ENCODE data around the gene PRTG.

The PRTG gene

DNA sequence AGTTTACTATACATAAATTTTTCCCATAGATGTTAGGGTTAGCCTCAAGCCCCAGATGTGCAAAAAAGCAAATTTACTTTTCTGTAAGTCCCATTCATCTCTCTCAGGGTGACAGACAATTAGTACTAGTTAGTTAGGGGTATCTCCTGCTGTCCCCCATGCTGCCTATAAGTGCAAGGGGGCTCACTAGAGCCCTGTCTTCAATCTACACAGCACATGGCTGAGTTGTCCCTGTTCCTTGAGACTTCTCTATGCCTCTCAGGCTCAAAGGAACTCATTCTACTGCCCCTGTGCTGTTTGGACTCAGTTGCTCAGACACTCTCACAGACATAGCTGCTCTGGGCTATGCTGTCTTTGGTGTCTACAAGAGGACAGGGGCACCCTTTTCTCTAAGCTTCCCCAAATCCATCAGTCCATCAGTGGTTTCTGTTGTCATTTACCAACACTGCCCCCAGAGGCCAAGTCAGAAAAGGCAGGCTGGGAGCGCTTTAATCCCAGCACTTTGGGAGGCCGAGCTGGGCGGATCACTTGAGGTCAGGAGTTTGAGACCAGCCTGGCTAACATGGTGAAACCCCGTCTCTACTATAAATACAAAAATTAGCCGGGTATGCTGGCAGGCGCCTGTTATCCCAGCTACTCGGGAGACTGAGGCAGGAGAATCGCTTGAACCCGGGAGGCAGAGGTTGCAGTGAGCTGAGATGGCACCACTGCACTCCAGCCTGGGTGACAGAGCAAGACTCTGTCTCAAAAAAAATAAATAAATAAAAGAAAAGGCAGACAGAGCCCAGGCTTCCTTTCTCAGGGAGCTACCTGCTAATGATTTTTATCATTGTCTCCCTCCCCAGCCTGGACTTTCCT lies 31.4 kb upstream of the PRTG start:
- no peak for TF ChIP-seq MYC (IDR thresholded peaks at IDR 0.05; ENCODE audit: low read depth, low read length)
- TF ChIP-seq, protein P1, sequence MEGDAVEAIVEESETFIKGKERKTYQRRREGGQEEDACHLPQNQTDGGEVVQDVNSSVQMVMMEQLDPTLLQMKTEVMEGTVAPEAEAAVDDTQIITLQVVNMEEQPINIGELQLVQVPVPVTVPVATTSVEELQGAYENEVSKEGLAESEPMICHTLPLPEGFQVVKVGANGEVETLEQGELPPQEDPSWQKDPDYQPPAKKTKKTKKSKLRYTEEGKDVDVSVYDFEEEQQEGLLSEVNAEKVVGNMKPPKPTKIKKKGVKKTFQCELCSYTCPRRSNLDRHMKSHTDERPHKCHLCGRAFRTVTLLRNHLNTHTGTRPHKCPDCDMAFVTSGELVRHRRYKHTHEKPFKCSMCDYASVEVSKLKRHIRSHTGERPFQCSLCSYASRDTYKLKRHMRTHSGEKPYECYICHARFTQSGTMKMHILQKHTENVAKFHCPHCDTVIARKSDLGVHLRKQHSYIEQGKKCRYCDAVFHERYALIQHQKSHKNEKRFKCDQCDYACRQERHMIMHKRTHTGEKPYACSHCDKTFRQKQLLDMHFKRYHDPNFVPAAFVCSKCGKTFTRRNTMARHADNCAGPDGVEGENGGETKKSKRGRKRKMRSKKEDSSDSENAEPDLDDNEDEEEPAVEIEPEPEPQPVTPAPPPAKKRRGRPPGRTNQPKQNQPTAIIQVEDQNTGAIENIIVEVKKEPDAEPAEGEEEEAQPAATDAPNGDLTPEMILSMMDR (IDR thresholded peaks at IDR 0.05; ENCODE audit: low read depth, low read length): peak; percentile 59
- peak; percentile 43 for DNase-seq (ENCODE audit: low read depth)
- H3K4me3 ChIP-seq (ENCODE audit: low read depth, low read length): no peak overlapping the region

DNA sequence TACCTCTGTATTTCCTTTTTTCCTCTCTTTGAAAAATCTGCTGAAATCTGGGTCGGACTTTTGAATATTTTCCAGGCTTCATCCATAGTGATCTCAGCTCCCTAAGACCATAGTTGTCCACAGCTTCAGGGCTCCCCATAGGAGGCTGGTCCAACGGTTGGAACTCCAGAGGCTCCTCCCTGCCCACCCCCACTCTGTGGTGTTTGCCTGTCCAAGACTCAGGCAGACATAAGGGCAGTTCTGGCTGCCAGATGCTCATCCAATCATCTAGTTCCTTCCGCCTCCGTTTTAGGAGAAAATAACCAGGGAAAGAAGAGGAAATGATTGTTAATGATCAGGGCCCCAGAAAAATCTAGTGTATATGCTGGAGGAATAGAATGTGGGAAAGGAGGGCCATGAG lies 27.9 kb upstream of the PRTG start:
- no peak for DNase-seq (ENCODE audit: low read depth)
- no peak for TF ChIP-seq MYC (IDR thresholded peaks at IDR 0.05; ENCODE audit: low read depth, low read length)
- TF ChIP-seq, protein P2, sequence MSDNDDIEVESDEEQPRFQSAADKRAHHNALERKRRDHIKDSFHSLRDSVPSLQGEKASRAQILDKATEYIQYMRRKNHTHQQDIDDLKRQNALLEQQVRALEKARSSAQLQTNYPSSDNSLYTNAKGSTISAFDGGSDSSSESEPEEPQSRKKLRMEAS (IDR thresholded peaks at IDR 0.05; ENCODE audit: low read depth, low read length): no peak
- no peak for TF ChIP-seq POLR2A (IDR thresholded peaks at IDR 0.05; ENCODE audit: extremely low read depth, insufficient read length)
- TF ChIP-seq, protein P1 (IDR thresholded peaks at IDR 0.05; ENCODE audit: low read depth, low read length): no peak
- H3K4me3 ChIP-seq (ENCODE audit: low read depth, low read length): no peak overlapping the region

- TF ChIP-seq MYC (IDR thresholded peaks at IDR 0.05; ENCODE audit: low read depth, low read length): no peak
- TF ChIP-seq, protein P1 (IDR thresholded peaks at IDR 0.05; ENCODE audit: low read depth, low read length): no peak
- TF ChIP-seq, protein P2 (IDR thresholded peaks at IDR 0.05; ENCODE audit: low read depth, low read length): no peak
- no peak for TF ChIP-seq POLR2A (IDR thresholded peaks at IDR 0.05; ENCODE audit: extremely low read depth, insufficient read length)
- DNase-seq (ENCODE audit: low read depth): no peak
- H3K4me3 ChIP-seq (ENCODE audit: low read depth, low read length): no peak overlapping the region
Measured at GRCh38 chr15:55770261-55770660, 27.3 kb upstream of the PRTG start.

DNA sequence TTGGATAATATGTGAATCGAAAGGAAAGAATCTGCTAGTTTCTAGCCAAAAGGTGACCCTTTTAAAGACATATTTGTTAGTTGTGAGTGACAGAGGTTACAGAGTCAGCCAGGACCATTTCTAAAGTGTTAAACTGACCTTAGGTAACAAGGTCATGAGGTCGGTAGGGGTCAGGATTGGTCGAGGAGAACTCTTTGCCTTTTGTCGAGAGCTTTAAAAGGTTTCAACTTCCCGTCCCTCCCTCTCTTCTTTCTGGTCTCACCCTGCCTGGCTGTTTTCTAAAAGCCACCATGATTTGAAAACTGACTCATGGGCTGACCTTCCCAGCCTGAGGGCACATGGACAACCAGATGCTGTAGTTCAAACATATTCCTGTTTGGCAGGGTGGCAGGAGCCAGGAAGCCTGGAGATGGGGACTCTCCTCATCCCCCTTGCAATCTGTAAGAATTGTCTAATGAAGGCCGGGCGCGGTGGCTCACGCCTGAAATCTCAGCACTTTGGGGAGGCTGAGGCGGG lies 25.8 kb upstream of the PRTG start:
- no peak for DNase-seq (ENCODE audit: low read depth)
- no peak overlapping the region for H3K4me3 ChIP-seq (ENCODE audit: low read depth, low read length)
- TF ChIP-seq MYC (IDR thresholded peaks at IDR 0.05; ENCODE audit: low read depth, low read length): no peak
- no peak for TF ChIP-seq POLR2A (IDR thresholded peaks at IDR 0.05; ENCODE audit: extremely low read depth, insufficient read length)
- TF ChIP-seq, protein P1 (IDR thresholded peaks at IDR 0.05; ENCODE audit: low read depth, low read length): no peak
- TF ChIP-seq, protein P2 (IDR thresholded peaks at IDR 0.05; ENCODE audit: low read depth, low read length): no peak

- DNase-seq (ENCODE audit: low read depth): no peak
- TF ChIP-seq, protein P2 (IDR thresholded peaks at IDR 0.05; ENCODE audit: low read depth, low read length): no peak
- TF ChIP-seq MYC (IDR thresholded peaks at IDR 0.05; ENCODE audit: low read depth, low read length) (no peak), POLR2A (IDR thresholded peaks at IDR 0.05; ENCODE audit: extremely low read depth, insufficient read length) (no peak)
- TF ChIP-seq, protein P1 (IDR thresholded peaks at IDR 0.05; ENCODE audit: low read depth, low read length): no peak
- no peak overlapping the region for H3K4me3 ChIP-seq (ENCODE audit: low read depth, low read length)
Measured at GRCh38 chr15:55766676-55767075, 23.7 kb upstream of the PRTG start.

Measured in NB4 (cell line).